ENCODE measurements around the gene CLASP2.
"Not testable (repeated sequence)": the region's sequence is repeated elsewhere in the genome, so short reads cannot be mapped to it uniquely, and the experiment has no call there.

The CLASP2 gene

DNA sequence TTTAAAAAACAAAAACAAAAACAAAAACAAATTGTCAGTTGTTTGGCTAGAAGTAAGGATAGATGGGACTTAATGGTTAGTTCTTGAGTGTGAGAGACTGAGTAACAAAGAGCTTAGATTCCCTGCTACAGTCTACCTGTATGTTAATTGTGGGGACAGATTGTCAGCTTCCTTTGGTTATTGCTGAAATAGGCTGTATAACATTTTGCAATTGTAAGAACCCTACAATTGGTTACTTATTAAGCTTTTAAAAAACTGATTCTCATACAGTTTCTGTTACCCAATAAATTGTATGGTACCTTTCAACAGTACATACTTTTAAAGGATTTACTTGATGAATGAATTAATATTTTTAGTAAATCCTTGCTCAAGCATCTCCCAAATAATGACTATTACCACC is 35.3 kb downstream of the CLASP2 start:
- H4K8ac ChIP-seq (ENCODE audit: low read depth, low read length): no peak overlapping the region
- no peak overlapping the region for H3K4me3 ChIP-seq (ENCODE audit: low read length in 2 of 2)
- no peak overlapping the region for H3K4me2 ChIP-seq (ENCODE audit: insufficient read depth, low read length, poor library complexity, severe bottlenecking)
- no peak overlapping the region for H3K27ac ChIP-seq (replicated peaks; ENCODE audit: low read length)
- no peak overlapping the region for H3K9ac ChIP-seq (ENCODE audit: low read depth, low read length, poor library complexity)
- H3K9me3 ChIP-seq (replicated peaks in 1 of 2; ENCODE audit: control insufficient read depth in 2 of 2, insufficient read depth in 1 of 2, low read depth in 1 of 2, low read length in 2 of 2): peaks cover 0 to 4% of the 10 kb centered on the region in 2 donors
- H3K23ac ChIP-seq (ENCODE audit: low read depth, low read length, poor library complexity): no peak overlapping the region
- no peak overlapping the region for H2BK5ac ChIP-seq (ENCODE audit: low read length)
- no peak overlapping the region for H4K91ac ChIP-seq (ENCODE audit: low read depth, low read length, poor library complexity)
- H3K79me1 ChIP-seq (ENCODE audit: low read depth, low read length): no peaks in the 10 kb centered on the region
- H3K14ac ChIP-seq (ENCODE audit: low read length): no peak overlapping the region
- H2BK12ac ChIP-seq (ENCODE audit: low read length): no peak overlapping the region
- H3K4ac ChIP-seq (ENCODE audit: low read length): no peak overlapping the region
- no peak overlapping the region for H2AK5ac ChIP-seq (ENCODE audit: low read depth, low read length)
- no peak overlapping the region for H2BK120ac ChIP-seq (ENCODE audit: low read depth, low read length)
- no peaks in the 10 kb centered on the region for H3K27me3 ChIP-seq (ENCODE audit: control insufficient read depth in 3 of 3, insufficient read depth in 3 of 3, low read depth in 1 of 3, low read length in 3 of 3)
- H2AFZ ChIP-seq (ENCODE audit: low read length): no peak overlapping the region
- H3K36me3 ChIP-seq (replicated peaks in 1 of 2; ENCODE audit: control insufficient read depth in 2 of 2, insufficient read depth in 2 of 2, low read length in 2 of 2): peaks cover 4 to 65% of the 10 kb centered on the region in 2 donors
- DNase-seq (ENCODE audit: low spot score): no peak
- no peak overlapping the region for H3K18ac ChIP-seq (ENCODE audit: low read length)
- H2BK15ac ChIP-seq (ENCODE audit: low read length): no peak overlapping the region
- no peaks in the 10 kb centered on the region for H3K4me1 ChIP-seq (ENCODE audit: control insufficient read depth in 2 of 2, insufficient read depth in 1 of 2, low read depth in 1 of 2, low read length in 2 of 2)

DNA sequence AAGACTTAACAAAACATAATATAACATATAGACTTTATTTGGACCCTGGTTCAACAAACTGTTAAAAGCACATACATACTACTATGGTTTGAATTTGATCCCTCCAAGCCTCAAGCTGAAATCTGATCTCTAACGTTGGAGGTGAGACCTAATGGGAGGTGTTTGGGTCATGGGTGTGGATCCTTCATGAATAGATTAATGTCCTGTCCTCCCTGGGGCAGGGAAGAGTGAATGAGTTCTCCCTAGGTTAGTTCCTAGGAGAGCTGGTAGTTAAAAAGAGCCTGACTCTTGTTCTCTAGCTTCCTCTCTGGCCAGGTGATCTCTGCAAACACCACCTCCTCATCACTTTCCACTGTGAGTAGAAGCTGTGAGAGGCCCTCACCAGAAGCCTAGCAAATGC is 36.4 kb downstream of the CLASP2 start:
- Histone ChIP-seq H3K4me2 (ENCODE audit: insufficient read depth, low read length, poor library complexity, severe bottlenecking) (no peak overlapping the region), H3K27me3 (ENCODE audit: control insufficient read depth in 3 of 3, insufficient read depth in 3 of 3, low read depth in 1 of 3, low read length in 3 of 3) (no peaks in the 10 kb centered on the region), H3K4me3 (ENCODE audit: low read length in 2 of 2) (no peak overlapping the region), H2AFZ (ENCODE audit: low read length) (no peak overlapping the region), H3K18ac (ENCODE audit: low read length) (no peak overlapping the region), H3K79me1 (ENCODE audit: low read depth, low read length) (no peaks in the 10 kb centered on the region), H2BK15ac (ENCODE audit: low read length) (no peak overlapping the region), H4K8ac (ENCODE audit: low read depth, low read length) (no peak overlapping the region), H2AK5ac (ENCODE audit: low read depth, low read length) (no peak overlapping the region), H3K23ac (ENCODE audit: low read depth, low read length, poor library complexity) (no peak overlapping the region), H3K27ac (replicated peaks; ENCODE audit: low read length) (no peak overlapping the region), H4K91ac (ENCODE audit: low read depth, low read length, poor library complexity) (no peak overlapping the region), H2BK120ac (ENCODE audit: low read depth, low read length) (no peak overlapping the region), H3K9me3 (replicated peaks in 1 of 2; ENCODE audit: control insufficient read depth in 2 of 2, insufficient read depth in 1 of 2, low read depth in 1 of 2, low read length in 2 of 2) (peaks cover 0 to 4% of the 10 kb centered on the region in 2 donors), H2BK5ac (ENCODE audit: low read length) (no peak overlapping the region), H3K36me3 (replicated peaks in 1 of 2; ENCODE audit: control insufficient read depth in 2 of 2, insufficient read depth in 2 of 2, low read length in 2 of 2) (peaks cover 4 to 54% of the 10 kb centered on the region in 2 donors), H3K9ac (ENCODE audit: low read depth, low read length, poor library complexity) (no peak overlapping the region), H3K4me1 (ENCODE audit: control insufficient read depth in 2 of 2, insufficient read depth in 1 of 2, low read depth in 1 of 2, low read length in 2 of 2) (no peaks in the 10 kb centered on the region), H2BK12ac (ENCODE audit: low read length) (no peak overlapping the region), H3K4ac (ENCODE audit: low read length) (no peak overlapping the region), H3K14ac (ENCODE audit: low read length) (no peak overlapping the region)
- DNase-seq (ENCODE audit: low spot score): no peak
- WGBS, 2 donors (ENCODE audit: extremely low coverage in 2 of 2, insufficient read length in 2 of 2, insufficient replicate concordance in 1 of 2): no CpG with 5 or more reads among the region's 1 CpG

DNA sequence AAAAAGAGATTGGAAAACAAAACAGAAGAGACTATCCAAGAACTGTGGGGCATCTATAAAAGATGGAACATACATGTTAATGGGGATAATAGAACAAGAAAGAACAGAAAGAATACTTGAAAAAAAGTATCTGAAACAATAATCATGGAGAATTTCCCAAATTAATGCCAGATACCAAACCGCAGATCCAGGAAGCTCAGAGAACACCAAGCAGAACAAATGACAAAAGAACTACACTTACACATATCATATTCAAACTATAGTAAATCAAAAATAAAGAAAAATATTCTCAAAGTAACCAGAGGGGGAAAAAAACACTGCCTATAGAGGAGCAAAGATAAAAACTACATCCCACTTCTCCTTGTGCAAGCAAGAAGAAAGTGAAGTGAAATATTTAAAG is 40.0 kb downstream of the CLASP2 start:
- H3K36me3 ChIP-seq (replicated peaks in 1 of 2; ENCODE audit: control insufficient read depth in 2 of 2, insufficient read depth in 2 of 2, low read length in 2 of 2): peaks cover 0 to 32% of the 10 kb centered on the region in 2 donors
- DNase-seq (ENCODE audit: low spot score): no peak
- no peak overlapping the region for H3K18ac ChIP-seq (ENCODE audit: low read length)
- H3K23ac ChIP-seq (ENCODE audit: low read depth, low read length, poor library complexity): no peak overlapping the region
- H3K4me3 ChIP-seq (ENCODE audit: low read length in 2 of 2): no peak overlapping the region
- no CpG with 5 or more reads among the region's 1 CpG for WGBS, 2 donors (ENCODE audit: extremely low coverage in 2 of 2, insufficient read length in 2 of 2, insufficient replicate concordance in 1 of 2)
- no peaks in the 10 kb centered on the region for H3K79me1 ChIP-seq (ENCODE audit: low read depth, low read length)
- no peak overlapping the region for H2BK5ac ChIP-seq (ENCODE audit: low read length)
- no peaks in the 10 kb centered on the region for H3K27me3 ChIP-seq (ENCODE audit: control insufficient read depth in 3 of 3, insufficient read depth in 3 of 3, low read depth in 1 of 3, low read length in 3 of 3)
- H3K4ac ChIP-seq (ENCODE audit: low read length): no peak overlapping the region
- H2BK12ac ChIP-seq (ENCODE audit: low read length): no peak overlapping the region
- no peak overlapping the region for H4K8ac ChIP-seq (ENCODE audit: low read depth, low read length)
- H2AK5ac ChIP-seq (ENCODE audit: low read depth, low read length): no peak overlapping the region
- H3K4me1 ChIP-seq (ENCODE audit: control insufficient read depth in 2 of 2, insufficient read depth in 1 of 2, low read depth in 1 of 2, low read length in 2 of 2): no peaks in the 10 kb centered on the region
- H3K27ac ChIP-seq (replicated peaks; ENCODE audit: low read length): no peak overlapping the region
- no peak overlapping the region for H3K9ac ChIP-seq (ENCODE audit: low read depth, low read length, poor library complexity)
- no peak overlapping the region for H3K14ac ChIP-seq (ENCODE audit: low read length)
- H2BK120ac ChIP-seq (ENCODE audit: low read depth, low read length): no peak overlapping the region
- no peak overlapping the region for H2BK15ac ChIP-seq (ENCODE audit: low read length)
- H2AFZ ChIP-seq (ENCODE audit: low read length): no peak overlapping the region
- no peak overlapping the region for H4K91ac ChIP-seq (ENCODE audit: low read depth, low read length, poor library complexity)
- H3K4me2 ChIP-seq (ENCODE audit: insufficient read depth, low read length, poor library complexity, severe bottlenecking): no peak overlapping the region
- peaks cover 0 to 4% of the 10 kb centered on the region in 2 donors for H3K9me3 ChIP-seq (replicated peaks in 1 of 2; ENCODE audit: control insufficient read depth in 2 of 2, insufficient read depth in 1 of 2, low read depth in 1 of 2, low read length in 2 of 2)

DNA sequence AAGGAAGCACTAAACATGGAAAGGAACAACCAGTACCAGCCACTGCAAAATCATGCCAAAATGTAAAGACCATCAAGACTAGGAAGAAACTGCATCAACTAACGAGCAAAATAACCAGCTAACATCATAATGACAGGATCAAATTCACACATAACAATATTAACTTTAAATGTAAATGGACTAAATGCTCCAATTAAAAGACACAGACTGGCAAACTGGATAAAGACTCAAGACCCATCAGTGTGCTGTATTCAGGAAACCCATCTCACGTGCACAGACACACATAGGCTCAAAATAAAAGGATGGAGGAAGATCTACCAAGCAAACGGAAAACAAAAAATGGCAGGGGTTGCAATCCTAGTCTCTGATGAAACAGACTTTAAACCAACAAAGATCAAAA is 44.6 kb downstream of the CLASP2 start:
- whole genome bisulfite sequencing, 2 donors (ENCODE audit: extremely low coverage in 2 of 2, insufficient read length in 2 of 2, insufficient replicate concordance in 1 of 2): no CpG with 5 or more reads among the region's 3 CpGs
- not testable (repeated sequence) for H3K14ac ChIP-seq (ENCODE audit: low read length); DNase-seq (ENCODE audit: low spot score); H3K4me3 ChIP-seq (ENCODE audit: low read length in 2 of 2); H3K27ac ChIP-seq (replicated peaks; ENCODE audit: low read length); H2BK15ac ChIP-seq (ENCODE audit: low read length); H2AFZ ChIP-seq (ENCODE audit: low read length); H3K9ac ChIP-seq (ENCODE audit: low read depth, low read length, poor library complexity); H3K36me3 ChIP-seq (replicated peaks in 1 of 2; ENCODE audit: control insufficient read depth in 2 of 2, insufficient read depth in 2 of 2, low read length in 2 of 2); H2BK120ac ChIP-seq (ENCODE audit: low read depth, low read length); H3K4me1 ChIP-seq (ENCODE audit: control insufficient read depth in 2 of 2, insufficient read depth in 1 of 2, low read depth in 1 of 2, low read length in 2 of 2); H4K8ac ChIP-seq (ENCODE audit: low read depth, low read length); H3K23ac ChIP-seq (ENCODE audit: low read depth, low read length, poor library complexity); H2BK12ac ChIP-seq (ENCODE audit: low read length); H3K79me1 ChIP-seq (ENCODE audit: low read depth, low read length); H3K4me2 ChIP-seq (ENCODE audit: insufficient read depth, low read length, poor library complexity, severe bottlenecking); H4K91ac ChIP-seq (ENCODE audit: low read depth, low read length, poor library complexity); H3K4ac ChIP-seq (ENCODE audit: low read length); H2AK5ac ChIP-seq (ENCODE audit: low read depth, low read length); H2BK5ac ChIP-seq (ENCODE audit: low read length); H3K9me3 ChIP-seq (replicated peaks in 1 of 2; ENCODE audit: control insufficient read depth in 2 of 2, insufficient read depth in 1 of 2, low read depth in 1 of 2, low read length in 2 of 2); H3K18ac ChIP-seq (ENCODE audit: low read length); H3K27me3 ChIP-seq (ENCODE audit: control insufficient read depth in 3 of 3, insufficient read depth in 3 of 3, low read depth in 1 of 3, low read length in 3 of 3)

Measured in neuronal stem cell (in vitro differentiated cells).